Neural cell (in vitro differentiated cells): Measurements from ENCODE around the gene PDE1A. TPM values are rescaled to one million over a fixed set of nuclear protein-coding genes. Genes with fewer than 3 reads are reported as not detected.
"Not testable (repeated sequence)": the region's sequence is repeated elsewhere in the genome, so short reads cannot be mapped to it uniquely, and the experiment has no call there.

ENCODE experiments used
- H2AFZ ChIP-seq: fragments of 200-600, 300-800 bp; sonication (generic), shearing (Covaris generic); 2 replicates; pipeline ENCODE4 v1.6.0; 2014; ENCODE audit warnings: low read depth, mild to moderate bottlenecking, antibody characterized with exemption, low read length, moderate library complexity
- H3F3A ChIP-seq: fragments of 200-600 bp; shearing (Covaris generic); 2 replicates; pipeline ENCODE4 v1.6.1; 2016; ENCODE audit warnings: mild to moderate bottlenecking, moderate library complexity, mixed read lengths, antibody characterized with exemption, low read length; ENCODE audit not compliant: insufficient read depth, poor library complexity, severe bottlenecking
- H3K27ac ChIP-seq: fragments of 200-600, 300-800 bp; sonication (generic), shearing (Covaris generic); 2 replicates; pipeline ENCODE4 v1.5.1; 2014; ENCODE audit warnings: mild to moderate bottlenecking, low read length, moderate library complexity
- H3K27me3 ChIP-seq: fragments of 300-800, 200-600 bp; sonication (generic), shearing (Covaris generic); 2 replicates; pipeline ENCODE4 v1.6.0; 2014; ENCODE audit warnings: mild to moderate bottlenecking, low read depth, low read length, moderate library complexity; ENCODE audit not compliant: insufficient read depth
- H3K36me3 ChIP-seq: fragments of 300-800, 200-600 bp; sonication (generic), shearing (Covaris generic); 2 replicates; pipeline ENCODE4 v1.5.1; 2014; ENCODE audit warnings: mild to moderate bottlenecking, antibody characterized with exemption, low read length, moderate library complexity; ENCODE audit not compliant: insufficient read depth
- H3K4me2 ChIP-seq: fragments of 300-800, 200-600 bp; sonication (generic), shearing (Covaris generic); 2 replicates; pipeline ENCODE4 v1.6.0; 2014; ENCODE audit warnings: mild to moderate bottlenecking, low read length
- H3K4me3 ChIP-seq: fragments of 300-800, 200-600 bp; sonication (generic), shearing (Covaris generic); 2 replicates; pipeline ENCODE4 v1.5.1; 2014; ENCODE audit warnings: mild to moderate bottlenecking, low read length, moderate library complexity
- H3K79me2 ChIP-seq: fragments of 200-600 bp; shearing (Covaris generic); replicated peaks from 2 replicates; pipeline ENCODE4 v1.6.0; 2014; ENCODE audit warnings: mild to moderate bottlenecking, low read length, moderate library complexity; ENCODE audit not compliant: insufficient read depth
- H3K9ac ChIP-seq: fragments of 300-800, 200-600 bp; sonication (generic), shearing (Covaris generic); 2 replicates; pipeline ENCODE4 v1.6.1; 2016; ENCODE audit warnings: mild to moderate bottlenecking, low read length, mixed read lengths
- H3K9me2 ChIP-seq: fragments of 200-600 bp; shearing (Covaris generic); 2 replicates; pipeline ENCODE4 v1.6.1; 2016; ENCODE audit warnings: mild to moderate bottlenecking, low read length, mixed read lengths; ENCODE audit not compliant: insufficient read depth
- H3K9me3 ChIP-seq: fragments of 200-600, 300-800 bp; sonication (generic), shearing (Covaris generic); 2 replicates; pipeline ENCODE4 v1.6.1; 2016; ENCODE audit warnings: mild to moderate bottlenecking, mixed run types, low read length, moderate library complexity, mixed read lengths
- H4K20me1 ChIP-seq: fragments of 200-600 bp; shearing (Covaris generic); 2 replicates; pipeline ENCODE4 v1.6.1; 2016; ENCODE audit warnings: mild to moderate bottlenecking, mixed run types; ENCODE audit not compliant: insufficient read depth
- EP300 ChIP-seq: fragments of 450-650 bp; conservative IDR thresholded peaks from 2 replicates; pipeline ENCODE4 v1.6.1; 2014; ENCODE audit warnings: antibody characterized with exemption, mild to moderate bottlenecking, moderate library complexity; ENCODE audit not compliant: poor library complexity, severe bottlenecking
- EZH2 ChIP-seq: fragments of 200-600, 300-800 bp; shearing (Covaris generic), sonication (generic); IDR thresholded peaks from 2 replicates; pipeline ENCODE4 v1.6.1; 2014; ENCODE audit warnings: antibody characterized with exemption, low read length, borderline replicate concordance, mild to moderate bottlenecking; ENCODE audit not compliant: insufficient read depth, poor library complexity, severe bottlenecking
- MXI1 ChIP-seq: fragments of 450-650 bp; conservative IDR thresholded peaks from 2 replicates; pipeline ENCODE4 v1.6.1; 2014; ENCODE audit warnings: antibody characterized with exemption, mild to moderate bottlenecking; ENCODE audit not compliant: poor library complexity, severe bottlenecking
- POLR2AphosphoS5 ChIP-seq: IDR thresholded peaks from 2 replicates; pipeline ENCODE4 v1.6.1; 2012
- RAD21 ChIP-seq: fragments of 450-650 bp; conservative IDR thresholded peaks from 2 replicates; pipeline ENCODE4 v1.6.1; 2014; ENCODE audit warnings: antibody characterized with exemption, mild to moderate bottlenecking, moderate library complexity
- SMC3 ChIP-seq: fragments of 450-650 bp; conservative IDR thresholded peaks from 2 replicates; pipeline ENCODE4 v1.6.1; 2014; ENCODE audit warnings: antibody characterized with exemption, mild to moderate bottlenecking, moderate library complexity; ENCODE audit not compliant: poor library complexity
- polyA plus RNA-seq: library from polyadenylated mRNA; depleted of rRNA; stranded (reverse); fragments of >200 nt; gene quantifications from 2 replicates; pipeline ENCODE4 v1.2.3, GENCODE V29; 2014
- TF ChIP-seq, protein P1 (sequence below): IDR thresholded peaks from 2 replicates; pipeline ENCODE4 v1.6.1; 2012; ENCODE audit warnings: borderline replicate concordance
- TF ChIP-seq, protein P2 (sequence below): fragments of 450-650 bp; IDR thresholded peaks from 2 replicates; pipeline ENCODE4 v1.5.1; 2014; ENCODE audit warnings: antibody characterized with exemption, mild to moderate bottlenecking, moderate library complexity; ENCODE audit not compliant: poor library complexity, severe bottlenecking

PDE1A gene
- polyA plus RNA-seq, 1 donor from 2014 or later, result 1.6 TPM

- Histone ChIP-seq H3K4me3 (no peak overlapping the region), H3K27ac (no peak overlapping the region), H3K79me2 (no peaks in the 10 kb centered on the region), H3K9me3 (peaks cover 6% of the 10 kb centered on the region), H3K27me3 (no peaks in the 10 kb centered on the region), H4K20me1 (no peaks in the 10 kb centered on the region), H3K9me2 (no peaks in the 10 kb centered on the region), H3K9ac (no peak overlapping the region), H3F3A (no peaks in the 10 kb centered on the region), H2AFZ (no peak overlapping the region), H3K36me3 (no peaks in the 10 kb centered on the region), H3K4me2 (no peak overlapping the region)
- no peak for TF ChIP-seq RAD21
- no peak for TF ChIP-seq EZH2
- no peak for TF ChIP-seq POLR2AphosphoS5
- no peak for TF ChIP-seq EP300
- TF ChIP-seq, protein P1, sequence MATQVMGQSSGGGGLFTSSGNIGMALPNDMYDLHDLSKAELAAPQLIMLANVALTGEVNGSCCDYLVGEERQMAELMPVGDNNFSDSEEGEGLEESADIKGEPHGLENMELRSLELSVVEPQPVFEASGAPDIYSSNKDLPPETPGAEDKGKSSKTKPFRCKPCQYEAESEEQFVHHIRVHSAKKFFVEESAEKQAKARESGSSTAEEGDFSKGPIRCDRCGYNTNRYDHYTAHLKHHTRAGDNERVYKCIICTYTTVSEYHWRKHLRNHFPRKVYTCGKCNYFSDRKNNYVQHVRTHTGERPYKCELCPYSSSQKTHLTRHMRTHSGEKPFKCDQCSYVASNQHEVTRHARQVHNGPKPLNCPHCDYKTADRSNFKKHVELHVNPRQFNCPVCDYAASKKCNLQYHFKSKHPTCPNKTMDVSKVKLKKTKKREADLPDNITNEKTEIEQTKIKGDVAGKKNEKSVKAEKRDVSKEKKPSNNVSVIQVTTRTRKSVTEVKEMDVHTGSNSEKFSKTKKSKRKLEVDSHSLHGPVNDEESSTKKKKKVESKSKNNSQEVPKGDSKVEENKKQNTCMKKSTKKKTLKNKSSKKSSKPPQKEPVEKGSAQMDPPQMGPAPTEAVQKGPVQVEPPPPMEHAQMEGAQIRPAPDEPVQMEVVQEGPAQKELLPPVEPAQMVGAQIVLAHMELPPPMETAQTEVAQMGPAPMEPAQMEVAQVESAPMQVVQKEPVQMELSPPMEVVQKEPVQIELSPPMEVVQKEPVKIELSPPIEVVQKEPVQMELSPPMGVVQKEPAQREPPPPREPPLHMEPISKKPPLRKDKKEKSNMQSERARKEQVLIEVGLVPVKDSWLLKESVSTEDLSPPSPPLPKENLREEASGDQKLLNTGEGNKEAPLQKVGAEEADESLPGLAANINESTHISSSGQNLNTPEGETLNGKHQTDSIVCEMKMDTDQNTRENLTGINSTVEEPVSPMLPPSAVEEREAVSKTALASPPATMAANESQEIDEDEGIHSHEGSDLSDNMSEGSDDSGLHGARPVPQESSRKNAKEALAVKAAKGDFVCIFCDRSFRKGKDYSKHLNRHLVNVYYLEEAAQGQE, result no peak
These were observed 145.6 kb downstream of the PDE1A start for GRCh38 chr2:182281276-182281675.

- Histone ChIP-seq H2AFZ (no peak overlapping the region), H3K79me2 (no peaks in the 10 kb centered on the region), H3K4me3 (no peak overlapping the region), H3F3A (no peaks in the 10 kb centered on the region), H3K4me2 (no peak overlapping the region), H3K36me3 (no peaks in the 10 kb centered on the region), H4K20me1 (no peaks in the 10 kb centered on the region), H3K27me3 (no peaks in the 10 kb centered on the region), H3K27ac (no peak overlapping the region), H3K9me3 (peaks cover 6% of the 10 kb centered on the region), H3K9me2 (no peaks in the 10 kb centered on the region), H3K9ac (no peak overlapping the region)
- TF ChIP-seq RAD21, result no peak
- TF ChIP-seq MXI1, result no peak
- no peak for TF ChIP-seq SMC3
- TF ChIP-seq EP300, result no peak
- TF ChIP-seq EZH2, result no peak
- no peak for TF ChIP-seq POLR2AphosphoS5
- TF ChIP-seq, protein P1, result no peak
- TF ChIP-seq, protein P2, sequence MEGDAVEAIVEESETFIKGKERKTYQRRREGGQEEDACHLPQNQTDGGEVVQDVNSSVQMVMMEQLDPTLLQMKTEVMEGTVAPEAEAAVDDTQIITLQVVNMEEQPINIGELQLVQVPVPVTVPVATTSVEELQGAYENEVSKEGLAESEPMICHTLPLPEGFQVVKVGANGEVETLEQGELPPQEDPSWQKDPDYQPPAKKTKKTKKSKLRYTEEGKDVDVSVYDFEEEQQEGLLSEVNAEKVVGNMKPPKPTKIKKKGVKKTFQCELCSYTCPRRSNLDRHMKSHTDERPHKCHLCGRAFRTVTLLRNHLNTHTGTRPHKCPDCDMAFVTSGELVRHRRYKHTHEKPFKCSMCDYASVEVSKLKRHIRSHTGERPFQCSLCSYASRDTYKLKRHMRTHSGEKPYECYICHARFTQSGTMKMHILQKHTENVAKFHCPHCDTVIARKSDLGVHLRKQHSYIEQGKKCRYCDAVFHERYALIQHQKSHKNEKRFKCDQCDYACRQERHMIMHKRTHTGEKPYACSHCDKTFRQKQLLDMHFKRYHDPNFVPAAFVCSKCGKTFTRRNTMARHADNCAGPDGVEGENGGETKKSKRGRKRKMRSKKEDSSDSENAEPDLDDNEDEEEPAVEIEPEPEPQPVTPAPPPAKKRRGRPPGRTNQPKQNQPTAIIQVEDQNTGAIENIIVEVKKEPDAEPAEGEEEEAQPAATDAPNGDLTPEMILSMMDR, result no peak
These were observed 146.7 kb downstream of the PDE1A start for GRCh38 chr2:182280118-182280517.

- not testable (repeated sequence) for H3K4me2 ChIP-seq, H3K36me3 ChIP-seq, H3K9me2 ChIP-seq, H3K9ac ChIP-seq, H3K79me2 ChIP-seq, H3F3A ChIP-seq, H4K20me1 ChIP-seq, H3K27me3 ChIP-seq, H3K4me3 ChIP-seq, H3K27ac ChIP-seq, H2AFZ ChIP-seq, H3K9me3 ChIP-seq
These were observed 150.2 kb downstream of the PDE1A start for GRCh38 chr2:182276662-182277061.
